H9 (cell line): ENCODE data around the gene TBX1. TPM values are rescaled to one million over a fixed set of nuclear protein-coding genes. Genes with fewer than 3 reads are reported as not detected.

Experiments
- DNase-seq: peaks from one replicate; pipeline ENCODE4 v3.0.0-alpha.2; 2017
- H2AFZ ChIP-seq: one replicate; pipeline ENCODE4 v1.6.1; 2013; ENCODE audit warnings: mild to moderate bottlenecking, low read length, control low read depth, moderate library complexity
- H2AK5ac ChIP-seq: 2 replicates; pipeline ENCODE4 v1.6.1; 2013; ENCODE audit warnings: low read length, control low read depth, mixed read lengths; ENCODE audit not compliant: insufficient read length
- H2BK120ac ChIP-seq: one replicate; pipeline ENCODE4 v1.6.1; 2013; ENCODE audit warnings: low read depth, mild to moderate bottlenecking, low read length, control low read depth, inconsistent platforms; ENCODE audit not compliant: poor library complexity, severe bottlenecking
- H2BK12ac ChIP-seq: 2 replicates; pipeline ENCODE4 v1.6.1; 2013; ENCODE audit warnings: low read length, control low read depth, mixed read lengths, low read depth; ENCODE audit not compliant: insufficient read length
- H2BK15ac ChIP-seq: 2 replicates; pipeline ENCODE4 v1.6.1; 2013; ENCODE audit warnings: low read depth, low read length, control low read depth
- H2BK20ac ChIP-seq: one replicate; pipeline ENCODE4 v1.6.1; 2013; ENCODE audit warnings: low read depth, mild to moderate bottlenecking, low read length, control low read depth, inconsistent platforms; ENCODE audit not compliant: poor library complexity, severe bottlenecking
- H2BK5ac ChIP-seq: 2 replicates; pipeline ENCODE4 v1.6.1; 2013; ENCODE audit warnings: low read length, control low read depth, mixed read lengths; ENCODE audit not compliant: insufficient read length
- H3K14ac ChIP-seq: 2 replicates; pipeline ENCODE4 v1.6.1; 2013; ENCODE audit warnings: low read length, control low read depth; ENCODE audit not compliant: insufficient read depth
- H3K18ac ChIP-seq: 2 replicates; pipeline ENCODE4 v1.6.1; 2013; ENCODE audit warnings: low read depth, mild to moderate bottlenecking, mixed read lengths, low read length, control low read depth; ENCODE audit not compliant: insufficient read length
- H3K23ac ChIP-seq: 2 replicates; pipeline ENCODE4 v1.6.1; 2013; ENCODE audit warnings: low read length, control low read depth, mixed read lengths, low read depth; ENCODE audit not compliant: insufficient read length
- H3K23me2 ChIP-seq: 2 replicates; pipeline ENCODE4 v1.6.1; 2013; ENCODE audit warnings: low read depth, mild to moderate bottlenecking, mixed read lengths, low read length, control low read depth; ENCODE audit not compliant: insufficient read length, poor library complexity, severe bottlenecking
- H3K27ac ChIP-seq: 2 replicates; pipeline ENCODE4 v1.5.1; 2013; ENCODE audit warnings: low read length, control low read depth, mixed read lengths, low read depth; ENCODE audit not compliant: insufficient read length
- H3K27me3 ChIP-seq: 2 replicates; pipeline ENCODE4 v1.6.1; 2013; ENCODE audit warnings: low read length, control low read depth, inconsistent platforms; ENCODE audit not compliant: insufficient read depth
- H3K4ac ChIP-seq: 2 replicates; pipeline ENCODE4 v1.6.1; 2013; ENCODE audit warnings: low read depth, mild to moderate bottlenecking, control low read depth, inconsistent platforms, low read length, moderate library complexity
- H3K4me1 ChIP-seq: 2 replicates; pipeline ENCODE4 v1.6.1; 2013; ENCODE audit warnings: low read length, control low read depth, inconsistent platforms; ENCODE audit not compliant: insufficient read depth
- H3K4me2 ChIP-seq: 2 replicates; pipeline ENCODE4 v1.6.1; 2013; ENCODE audit warnings: low read length, control low read depth, mixed read lengths; ENCODE audit not compliant: insufficient read length, insufficient read depth
- H3K56ac ChIP-seq: 2 replicates; pipeline ENCODE4 v1.6.1; 2013; ENCODE audit warnings: low read depth, mild to moderate bottlenecking, mixed read lengths, low read length, control low read depth; ENCODE audit not compliant: insufficient read length
- H3K79me1 ChIP-seq: 2 replicates; pipeline ENCODE4 v1.6.1; 2013; ENCODE audit warnings: low read depth, mild to moderate bottlenecking, moderate library complexity, low read length, control low read depth, inconsistent platforms; ENCODE audit not compliant: insufficient read depth, poor library complexity, severe bottlenecking
- H3K79me2 ChIP-seq: 2 replicates; pipeline ENCODE4 v1.6.1; 2013; ENCODE audit warnings: low read length, control low read depth, inconsistent platforms; ENCODE audit not compliant: insufficient read depth
- H3K9ac ChIP-seq: 2 replicates; pipeline ENCODE4 v1.6.1; 2013; ENCODE audit warnings: low read length, control low read depth, mixed read lengths; ENCODE audit not compliant: insufficient read length; ENCODE audit errors: extremely low read depth
- H3K9me3 ChIP-seq: one replicate; pipeline ENCODE4 v1.6.1; 2013; ENCODE audit warnings: low read depth, low read length, inconsistent platforms; ENCODE audit not compliant: control insufficient read depth
- H3T11ph ChIP-seq: one replicate; pipeline ENCODE4 v1.6.1; 2013; ENCODE audit warnings: mild to moderate bottlenecking, low read length, control low read depth, inconsistent platforms
- H4K20me1 ChIP-seq: one replicate; pipeline ENCODE4 v1.6.1; 2013; ENCODE audit not compliant: control insufficient read depth, insufficient read length, insufficient read depth
- H4K5ac ChIP-seq: 2 replicates; pipeline ENCODE4 v1.6.1; 2013; ENCODE audit warnings: low read depth, mild to moderate bottlenecking, mixed read lengths, low read length, control low read depth; ENCODE audit not compliant: insufficient read length
- H4K8ac ChIP-seq: replicated peaks from 2 replicates; pipeline ENCODE4 v1.6.1; 2013; ENCODE audit warnings: low read length, control low read depth, mixed read lengths, low read depth; ENCODE audit not compliant: insufficient read length
- H4K91ac ChIP-seq: 2 replicates; pipeline ENCODE4 v1.6.1; 2013; ENCODE audit warnings: low read depth, mild to moderate bottlenecking, moderate library complexity, mixed read lengths, low read length, control low read depth; ENCODE audit not compliant: insufficient read length
- H3K27ac Mint-ChIP-seq, 3 experiments: 2 replicates in 2 of 3; 3 replicates in 1 of 3; pipeline ENCODE4 v1.8.0; 2020 to 2021; ENCODE audit warnings: mixed read lengths in 3 of 3, mild to moderate bottlenecking in 1 of 3, moderate library complexity in 1 of 3
- H3K27me3 Mint-ChIP-seq: 2 replicates; pipeline ENCODE4 v1.8.0; 2021; ENCODE audit warnings: low read depth, mild to moderate bottlenecking, moderate library complexity, mixed read lengths
- H3K36me3 Mint-ChIP-seq, 3 experiments: 2 replicates in 2 of 3; 3 replicates in 1 of 3; pipeline ENCODE4 v1.8.0; 2020 to 2021; ENCODE audit warnings: low read depth in 3 of 3, mixed read lengths in 3 of 3; ENCODE audit not compliant: insufficient read depth in 1 of 3
- H3K4me1 Mint-ChIP-seq, 2 experiments: 2 replicates each; pipeline ENCODE4 v1.8.0; 2020; ENCODE audit warnings: mixed read lengths in 2 of 2
- H3K4me3 Mint-ChIP-seq, 2 experiments: 2 replicates in 1 of 2; 3 replicates in 1 of 2; pipeline ENCODE4 v1.8.0; 2020 to 2021; ENCODE audit warnings: mild to moderate bottlenecking in 2 of 2, mixed read lengths in 2 of 2, moderate library complexity in 1 of 2
- H3K9me3 Mint-ChIP-seq, 2 experiments: 2 replicates in 1 of 2; 3 replicates in 1 of 2; pipeline ENCODE4 v1.8.0; 2020; ENCODE audit warnings: mild to moderate bottlenecking in 2 of 2, mixed read lengths in 2 of 2, moderate library complexity in 1 of 2
- CTCF ChIP-seq: fragments of 200-600 bp; sonication (generic); conservative IDR thresholded peaks from 3 replicates; pipeline ENCODE4 v1.8.0; 2021; ENCODE audit warnings: antibody characterized with exemption, mild to moderate bottlenecking
- WGBS: extraction: QIAGEN DNeasy Blood & Tissue Kit; methylation state at CpG from one replicate; pipeline ENCODE4 v1.1.7; 2013; ENCODE audit warnings: missing lambda C conversion rate, low lambda C conversion rate, mixed read lengths; ENCODE audit not compliant: insufficient read length; ENCODE audit errors: extremely low coverage; 5-methylcytosine and 5-hydroxymethylcytosine counted together
- total RNA-seq: library from RNA; stranded (reverse); gene quantifications from 2 replicates; pipeline ENCODE4 v1.2.1, GENCODE V29; 2021

TBX1 gene
- total RNA-seq, 1 experiment from 2014 or later: 2.2 TPM

GRCh38 chr22:19756288-19757128 lies 4.1 kb upstream of the TBX1 start:
- peak overlapping the region; percentile 25 to 51 for H3K4me3 Mint-ChIP-seq
- H2BK5ac ChIP-seq: no peak overlapping the region
- no peak overlapping the region for H3K9ac ChIP-seq
- H3K79me2 ChIP-seq: no peaks in the 10 kb centered on the region
- H2BK12ac ChIP-seq: no peak overlapping the region
- H2BK120ac ChIP-seq: no peak overlapping the region
- WGBS: no CpG with 5 or more reads among the region's 76 CpGs
- no peak overlapping the region for H2AFZ ChIP-seq
- no peak overlapping the region for H2BK15ac ChIP-seq
- H4K91ac ChIP-seq: no peak overlapping the region
- H3K23ac ChIP-seq: no peak overlapping the region
- no peaks in the 10 kb centered on the region for H3K4me1 ChIP-seq
- no peak overlapping the region for H2AK5ac ChIP-seq
- no peak overlapping the region for H4K8ac ChIP-seq
- H3K79me1 ChIP-seq: no peaks in the 10 kb centered on the region
- H3K27ac ChIP-seq: no peak overlapping the region
- peaks cover 89% of the 10 kb centered on the region for H3K27me3 Mint-ChIP-seq
- H3K4me2 ChIP-seq: no peak overlapping the region
- H3K9me3 ChIP-seq: no peaks in the 10 kb centered on the region
- no peak overlapping the region for H3K18ac ChIP-seq
- H3K36me3 Mint-ChIP-seq: peaks cover 0 to under 1% (median 0%) of the 10 kb centered on the region in 3 experiments; a peak in 2 of 7 replicates
- H3K27me3 ChIP-seq: peaks cover 72% of the 10 kb centered on the region
- no peak overlapping the region for H3K14ac ChIP-seq
- peak; percentile 62 for DNase-seq
- peaks cover 6 to 10% of the 10 kb centered on the region in 2 experiments; a peak in 4 of 5 replicates for H3K9me3 Mint-ChIP-seq
- H3K27ac Mint-ChIP-seq: no peak overlapping the region
- no peak overlapping the region for H3K56ac ChIP-seq
- no peak overlapping the region for H3K4ac ChIP-seq
- no peak overlapping the region for H3T11ph ChIP-seq
- no peaks in the 10 kb centered on the region for H3K23me2 ChIP-seq
- H4K20me1 ChIP-seq: peaks cover 3% of the 10 kb centered on the region
- no peak overlapping the region for H4K5ac ChIP-seq
- peaks cover 20 to 30% of the 10 kb centered on the region in 2 experiments for H3K4me1 Mint-ChIP-seq
- TF ChIP-seq CTCF: peak; percentile 61
- no peak overlapping the region for H2BK20ac ChIP-seq
